ENCODE results near the gene GAS7.

Gene GAS7

DNA sequence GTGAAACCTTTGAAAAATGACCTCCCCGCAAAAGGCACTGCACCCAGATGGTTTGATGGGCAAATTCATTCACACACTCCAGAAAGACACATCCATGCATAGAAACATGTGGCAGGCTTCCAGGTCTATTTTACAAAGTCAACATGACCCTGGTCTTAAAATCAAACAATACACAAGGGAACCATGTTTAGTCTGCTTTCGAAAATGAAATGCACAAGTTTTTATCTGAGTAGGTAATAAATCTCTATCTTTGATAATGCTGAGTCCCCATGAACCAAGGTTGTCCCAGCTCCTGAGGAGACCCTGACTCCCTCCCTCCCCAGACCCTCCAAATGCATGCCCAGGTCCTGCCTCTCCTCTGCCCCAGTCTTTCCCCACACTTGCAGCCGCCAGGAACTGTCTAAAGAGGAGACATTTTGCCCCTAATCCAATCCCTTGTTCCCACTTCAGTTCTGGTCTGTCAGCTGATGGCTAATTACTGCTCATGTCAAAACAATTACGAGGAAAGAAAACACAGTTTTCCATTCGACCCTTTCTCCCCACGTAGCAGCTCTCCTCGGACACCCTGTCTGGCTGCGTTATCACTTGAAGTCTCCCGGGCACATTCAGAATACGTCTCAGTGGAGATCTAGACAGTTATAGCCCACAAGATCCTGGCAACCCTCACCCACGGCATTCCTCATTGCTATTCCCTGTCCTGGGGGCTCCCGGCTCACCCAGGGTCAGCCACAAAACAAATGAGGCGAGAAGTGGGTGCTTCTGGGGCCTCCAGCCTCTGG, 224.5 kb downstream of the GAS7 start:
- no peak for DNase-seq

DNA sequence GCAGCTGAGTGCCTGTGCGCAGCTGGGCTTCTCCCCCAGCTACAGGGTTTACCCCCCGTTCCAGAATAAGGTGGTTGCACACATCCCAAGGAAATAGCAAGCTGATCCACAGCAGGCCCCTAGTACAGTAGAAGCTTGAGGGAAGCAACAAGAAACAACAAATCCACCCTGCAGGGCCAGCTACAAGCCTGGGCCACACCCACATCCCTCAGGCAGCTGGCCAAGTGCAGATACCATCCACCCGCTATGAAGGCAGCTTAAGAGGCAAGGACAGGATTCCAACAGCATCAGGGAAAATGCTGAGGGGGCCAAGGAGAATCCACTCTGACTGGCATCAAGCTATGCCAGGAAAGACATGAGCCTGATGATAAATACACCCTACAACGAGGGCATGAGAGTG, 226.4 kb downstream of the GAS7 start:
- DNase-seq, result no peak

DNA sequence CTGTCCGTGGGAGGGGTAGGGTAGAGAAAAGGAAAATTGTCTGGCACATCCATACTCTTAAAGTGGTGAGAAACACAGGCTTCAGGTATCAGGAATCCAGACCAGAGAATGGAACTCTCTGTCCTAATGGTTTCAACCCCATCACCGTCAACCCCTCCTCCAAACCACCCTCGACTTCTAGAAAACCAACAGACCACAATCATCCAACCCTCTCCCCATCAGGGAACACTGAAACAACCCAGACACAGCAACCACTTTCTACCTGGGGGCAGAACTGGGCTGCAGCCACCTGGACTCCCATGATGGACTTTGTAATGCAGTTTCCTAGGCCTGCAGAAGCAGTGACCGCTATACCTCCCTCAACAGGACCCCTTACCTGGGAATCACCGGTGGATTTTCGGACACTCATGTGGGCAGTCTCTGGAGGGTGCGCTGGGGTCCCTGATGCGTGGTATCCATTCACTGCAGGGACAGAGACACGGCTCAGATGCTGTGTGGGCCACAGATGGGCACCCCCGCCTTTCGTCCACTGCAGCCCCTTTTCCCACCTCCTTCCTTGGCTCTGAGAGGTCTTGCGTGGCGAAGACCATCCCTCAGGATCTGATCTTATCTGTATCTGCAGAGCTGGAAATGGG, 229.0 kb downstream of the GAS7 start:
- no peak for DNase-seq

DNA sequence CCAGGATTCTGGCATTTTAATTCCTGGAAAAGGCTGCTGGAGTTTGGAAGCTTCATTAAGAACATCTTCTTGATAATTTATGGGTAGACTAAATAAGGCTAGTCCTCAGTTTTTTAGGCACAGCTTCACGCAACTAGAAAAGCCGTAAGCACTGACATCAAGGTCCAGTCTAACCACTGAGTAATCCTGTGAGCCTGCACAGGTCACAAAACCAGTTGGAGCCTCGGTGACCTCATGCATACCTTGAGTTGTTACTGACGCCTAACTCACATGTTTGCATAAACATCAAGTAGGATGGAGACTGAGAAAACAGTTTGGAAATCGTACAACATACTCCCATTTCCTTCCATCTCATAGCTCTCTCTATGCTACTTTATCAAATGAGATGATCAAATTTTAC, 229.5 kb downstream of the GAS7 start:
- DNase-seq, result no peak

DNA sequence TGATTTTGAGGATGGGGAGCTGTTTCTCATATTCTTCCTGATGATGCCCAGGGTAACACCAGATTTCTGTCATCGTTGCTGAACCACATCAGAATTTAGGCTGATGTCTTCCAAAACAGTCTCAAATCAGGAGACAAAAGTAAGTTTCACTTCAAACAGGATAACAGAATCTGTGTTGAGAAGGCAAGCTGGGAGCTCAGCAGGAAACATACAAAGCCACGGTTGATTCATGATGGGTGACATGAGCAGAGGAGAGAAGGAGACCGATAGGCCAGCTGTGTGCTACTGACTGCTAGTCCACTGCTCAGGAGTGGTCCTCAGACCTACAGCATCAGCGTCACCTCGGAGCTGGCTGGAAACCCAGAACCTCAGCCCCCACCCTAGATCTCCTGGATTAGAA, 230.4 kb downstream of the GAS7 start:
- DNase-seq, result no peak

DNA sequence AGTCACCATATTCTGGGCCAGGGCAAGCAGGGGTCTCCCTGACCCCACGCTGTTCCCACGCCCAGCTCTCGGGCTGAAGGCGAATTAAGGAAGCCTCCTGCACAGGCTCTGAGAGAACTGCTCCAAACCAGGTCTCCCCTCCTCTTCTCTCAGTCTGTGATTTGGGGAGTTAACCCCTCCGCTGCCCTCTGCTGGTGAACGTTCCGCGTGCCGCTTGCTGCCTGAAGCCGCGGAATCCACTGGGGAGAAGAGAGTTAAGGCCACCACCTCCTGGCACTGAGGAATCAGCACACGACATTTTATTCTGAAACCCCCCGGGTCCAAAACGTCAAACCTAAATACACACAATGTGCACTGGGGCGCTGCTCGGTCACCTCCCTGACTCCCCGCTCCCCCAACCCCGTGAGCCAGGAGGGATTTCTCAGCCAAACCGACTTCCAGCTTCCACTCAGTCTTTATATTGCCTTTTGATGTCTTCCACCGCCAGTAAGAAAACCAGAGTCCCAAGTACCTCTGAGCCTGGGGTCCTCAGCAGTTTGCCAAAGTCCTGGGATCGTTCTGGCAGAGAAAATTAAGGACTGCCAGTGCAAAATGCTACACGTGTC, 238.9 kb downstream of the GAS7 start:
- DNase-seq, result no peak

DNA sequence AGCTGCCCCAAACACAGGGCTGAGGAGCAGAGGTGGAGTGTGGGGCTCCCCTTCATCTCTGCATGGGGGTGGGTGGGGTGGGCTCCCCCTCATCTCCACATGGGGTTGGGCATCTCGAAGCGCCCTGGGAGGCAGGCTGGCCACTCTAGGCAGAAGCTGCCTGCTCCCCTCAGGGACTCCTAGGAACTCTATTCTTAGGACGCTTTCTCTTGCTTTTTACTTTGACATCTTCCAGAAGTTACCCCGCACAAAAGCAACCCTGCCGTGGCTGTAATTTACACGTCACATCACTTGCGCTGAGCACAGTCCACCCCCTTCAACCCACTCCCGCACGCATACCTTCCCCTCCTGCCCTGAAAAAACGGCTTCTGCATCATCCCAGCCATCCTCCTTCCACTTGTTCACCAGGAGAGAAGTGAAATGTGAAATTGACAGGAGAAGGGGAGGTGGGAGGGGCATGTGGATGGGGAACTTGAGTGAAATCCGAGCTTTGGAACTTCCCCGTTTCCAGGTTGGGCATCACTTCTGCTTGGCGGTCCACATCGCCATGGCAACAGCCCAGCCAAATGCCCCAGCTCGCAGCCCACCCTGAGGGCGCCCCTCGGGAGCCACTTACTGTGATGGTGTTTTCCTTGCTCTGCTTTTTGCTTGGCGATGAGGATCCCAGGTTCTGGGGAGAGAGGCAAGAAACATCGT, 239.7 kb downstream of the GAS7 start:
- DNase-seq, result no peak

DNA sequence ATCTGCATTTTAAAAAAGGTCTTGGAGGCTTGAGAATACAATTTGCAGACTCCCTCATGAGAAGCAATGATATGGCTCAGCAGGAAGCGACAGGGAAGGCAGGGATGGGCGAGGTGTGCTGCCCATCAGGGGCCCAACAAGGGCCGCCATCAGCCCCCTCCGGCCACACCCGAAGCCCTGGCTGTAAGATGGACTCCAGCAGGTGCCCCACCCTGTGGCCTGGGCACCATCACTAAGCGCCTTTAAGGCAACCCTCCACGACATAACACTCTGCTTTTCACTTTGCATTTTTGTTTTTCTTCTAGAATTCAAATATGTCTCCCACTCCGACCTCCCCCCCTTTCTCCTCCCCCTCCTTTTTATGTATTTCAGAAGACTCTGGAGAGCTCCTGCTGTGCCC, 241.2 kb downstream of the GAS7 start:
- no peak for DNase-seq

DNA sequence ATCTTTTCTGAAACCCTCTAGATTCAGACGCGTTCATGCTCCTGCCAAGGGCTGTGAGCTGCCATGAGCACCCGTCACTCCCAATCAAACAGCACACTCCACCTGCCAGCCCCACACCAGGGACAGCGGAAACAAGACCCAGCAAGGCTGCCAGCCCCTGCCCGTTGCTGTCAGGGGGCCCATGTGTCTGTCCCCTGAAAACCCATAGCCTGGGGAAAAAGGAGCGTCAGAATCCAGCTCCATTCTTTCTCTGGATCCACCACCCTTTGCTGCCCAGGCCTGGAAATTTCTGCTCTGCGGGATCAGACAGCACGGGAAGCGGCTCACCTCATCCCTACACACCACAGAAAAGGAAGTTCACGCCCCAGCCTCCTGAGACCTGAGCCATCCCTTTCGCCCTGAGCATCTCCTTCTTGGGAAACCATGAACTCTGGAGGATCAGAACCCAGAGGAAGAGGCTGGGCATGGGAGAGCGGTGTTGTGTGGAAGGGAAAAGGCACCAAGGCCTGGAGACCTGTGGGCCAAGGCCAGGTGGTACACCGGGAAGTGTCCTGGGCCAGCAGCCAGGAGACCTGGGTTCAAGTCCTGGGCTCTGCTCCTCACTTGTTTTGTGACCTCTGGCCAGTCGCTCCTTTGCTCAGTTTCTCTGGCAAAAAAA, 241.8 kb downstream of the GAS7 start:
- DNase-seq, result no peak

DNA sequence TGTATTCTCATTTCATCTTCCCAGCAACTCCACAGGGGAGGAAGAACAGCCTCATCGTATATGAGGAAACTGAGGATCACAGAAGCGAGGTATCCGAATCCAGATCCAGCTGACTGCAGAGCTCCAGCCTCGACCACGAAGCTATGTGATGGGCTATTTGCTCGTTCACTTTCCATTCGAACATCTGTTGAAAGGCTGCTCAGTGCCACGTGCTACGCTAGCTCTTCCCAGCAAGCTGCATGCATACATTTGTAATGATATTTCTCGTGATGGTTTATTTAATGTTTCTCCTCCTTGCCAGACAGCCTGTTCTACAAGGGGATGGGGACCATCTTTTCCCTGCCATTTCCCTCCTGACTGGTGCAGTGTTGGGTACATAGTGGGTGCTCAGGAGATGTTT, 244.9 kb downstream of the GAS7 start:
- DNase-seq, result no peak

DNA sequence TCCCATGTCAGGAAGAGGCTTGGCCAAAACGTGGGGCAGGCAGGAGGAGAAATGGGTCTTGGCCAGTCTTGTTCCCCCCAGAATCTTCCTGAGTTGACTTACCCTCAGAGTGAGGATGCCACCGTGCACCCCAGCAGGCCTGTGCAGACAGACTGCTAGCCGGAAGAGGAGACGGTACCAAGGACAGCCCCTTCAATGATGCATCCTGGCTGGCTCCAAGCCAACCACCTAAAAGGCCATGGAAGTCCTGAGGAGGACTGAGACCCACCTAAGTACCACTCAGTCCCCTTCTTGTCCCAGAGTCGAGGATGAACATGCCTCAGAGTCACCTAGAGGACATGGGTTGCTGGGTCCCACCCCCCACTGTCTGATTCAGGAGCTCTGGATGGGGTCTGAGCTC, 246.6 kb downstream of the GAS7 start:
- DNase-seq, result no peak

DNA sequence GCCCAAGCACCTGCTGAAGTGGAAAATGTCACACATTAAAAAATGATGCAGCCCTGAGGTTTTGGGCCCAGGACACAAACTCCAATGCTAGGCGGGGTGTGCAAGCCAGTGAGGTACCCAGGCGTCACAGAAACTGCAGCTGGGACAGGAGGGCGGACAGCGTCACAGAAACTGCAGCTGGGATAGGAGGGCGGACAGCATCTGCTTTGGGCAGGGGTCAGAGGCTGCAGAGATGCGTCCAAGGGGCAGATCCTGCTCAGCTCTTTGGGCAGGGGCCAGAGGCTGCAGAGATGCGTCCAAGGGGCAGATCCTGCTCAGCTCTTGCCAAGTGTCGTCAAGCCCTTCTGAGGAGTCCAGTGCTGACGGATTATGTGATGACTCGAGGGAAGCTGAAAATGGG, 249.5 kb downstream of the GAS7 start:
- DNase-seq, result no peak

DNA sequence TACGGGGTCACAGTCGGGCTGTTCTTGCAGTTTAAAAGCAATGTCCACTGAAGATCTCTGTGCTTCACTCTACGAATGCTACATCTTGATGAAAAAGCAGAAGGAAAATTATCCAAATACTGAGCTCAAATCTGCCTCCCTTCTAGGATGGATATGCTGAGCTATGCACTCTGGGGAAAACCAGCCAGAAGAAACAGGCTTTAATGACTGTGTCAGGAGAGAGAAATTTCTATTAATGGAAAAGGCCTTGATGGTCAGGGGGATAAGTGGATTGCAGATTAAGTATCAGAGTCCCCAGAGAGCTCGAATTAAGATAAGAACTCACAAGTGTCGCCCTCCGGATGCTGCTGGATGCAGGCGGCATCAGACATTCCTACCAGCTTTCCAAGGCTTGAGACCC, 253.7 kb downstream of the GAS7 start:
- no peak for DNase-seq

DNA sequence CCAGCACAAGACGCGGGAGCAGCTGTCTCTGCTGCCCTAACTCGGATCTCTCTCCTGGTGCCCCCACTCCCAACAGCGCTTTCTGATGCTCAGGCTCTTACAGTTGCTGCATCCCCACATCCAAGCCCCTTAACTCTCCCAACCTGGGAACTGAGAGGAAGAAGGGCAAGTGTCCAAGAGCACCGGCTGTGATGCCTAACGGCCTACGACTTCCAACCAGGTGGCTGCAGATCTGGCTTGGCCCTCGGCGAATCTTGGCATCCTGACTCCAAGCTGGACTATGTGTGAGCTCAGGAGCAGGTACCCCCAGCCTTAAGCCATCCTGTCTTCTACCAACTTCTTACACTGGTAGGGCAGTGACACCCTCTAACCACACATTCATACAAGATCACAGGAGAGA, 255.1 kb downstream of the GAS7 start:
- no peak for DNase-seq

DNA sequence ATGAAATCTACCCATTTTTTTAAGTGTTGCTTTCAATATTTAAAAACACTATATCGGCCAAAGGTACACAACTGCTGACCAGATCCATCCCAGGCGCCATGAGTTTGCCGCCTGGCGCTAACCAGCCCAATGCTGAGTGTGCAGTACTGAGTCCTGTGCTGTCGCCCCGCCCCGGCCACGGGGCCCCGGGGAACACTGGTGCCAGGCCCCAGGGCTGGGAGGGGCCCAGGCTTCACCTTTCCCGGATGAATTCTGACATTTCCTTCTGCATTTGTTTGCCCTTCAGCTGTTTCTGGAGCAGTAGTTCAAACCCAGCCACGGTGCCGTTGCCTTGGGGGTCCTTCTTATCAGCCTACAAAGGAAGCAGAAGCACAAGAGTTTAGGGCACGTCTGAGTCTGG, 255.5 kb downstream of the GAS7 start:
- no peak for DNase-seq

DNA sequence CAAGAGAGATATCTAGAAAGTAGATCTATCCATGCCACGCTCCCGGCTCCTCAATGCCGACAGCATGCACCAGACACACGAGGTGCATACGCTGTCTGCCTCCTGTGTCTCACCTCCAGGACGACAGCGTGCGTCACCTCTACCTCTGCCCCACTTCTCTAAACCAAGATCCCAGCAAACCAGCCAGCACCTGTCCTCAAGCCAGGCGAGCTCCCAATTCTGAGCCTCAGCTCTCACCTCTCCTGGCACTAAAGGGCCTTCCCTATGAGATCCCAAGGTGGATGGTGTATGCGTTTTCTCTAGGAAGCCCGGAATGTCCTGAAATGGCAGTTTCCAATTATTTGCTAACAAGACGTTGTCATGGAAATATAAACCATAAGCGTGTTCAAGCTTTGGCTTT, 257.1 kb downstream of the GAS7 start:
- DNase-seq, result no peak

DNA sequence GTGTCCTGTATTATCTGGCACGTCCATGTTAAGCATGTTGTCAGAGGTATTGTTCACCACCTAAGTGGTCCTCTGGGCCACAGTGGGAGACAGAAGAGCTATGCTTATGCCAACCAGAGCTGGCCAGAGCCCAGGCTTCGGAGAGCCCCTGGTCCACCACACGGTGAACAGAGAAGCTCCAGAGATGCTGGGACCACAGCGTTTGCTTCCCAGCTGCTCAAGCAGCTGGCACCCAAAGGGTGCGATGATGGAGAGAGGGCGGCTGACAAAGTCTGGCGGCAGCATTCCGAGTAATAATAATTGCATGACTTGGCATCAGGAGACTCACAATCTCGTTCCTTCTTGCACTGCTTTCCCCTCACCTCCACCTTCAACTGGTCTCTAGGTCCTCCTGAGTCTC, 257.6 kb downstream of the GAS7 start:
- no peak for DNase-seq

DNA sequence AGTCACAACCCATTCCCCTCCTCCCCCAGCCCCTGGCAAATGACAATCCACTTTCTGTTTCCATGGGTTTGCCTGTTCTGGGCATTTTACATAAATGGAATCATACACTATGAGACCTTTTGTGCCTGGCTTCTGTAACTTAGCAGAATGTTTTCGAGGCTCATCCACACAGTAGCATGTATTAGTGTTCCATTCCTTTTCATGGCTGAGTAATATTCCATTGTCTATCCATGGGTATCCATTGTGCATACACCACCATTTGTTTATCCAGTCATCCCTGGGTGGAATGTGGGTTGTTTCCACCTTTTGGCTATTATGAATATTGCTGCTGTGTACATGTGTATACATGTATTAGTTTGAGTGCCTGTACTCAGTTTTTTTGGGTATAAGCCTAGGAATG, 259.6 kb downstream of the GAS7 start:
- DNase-seq, result no peak

DNA sequence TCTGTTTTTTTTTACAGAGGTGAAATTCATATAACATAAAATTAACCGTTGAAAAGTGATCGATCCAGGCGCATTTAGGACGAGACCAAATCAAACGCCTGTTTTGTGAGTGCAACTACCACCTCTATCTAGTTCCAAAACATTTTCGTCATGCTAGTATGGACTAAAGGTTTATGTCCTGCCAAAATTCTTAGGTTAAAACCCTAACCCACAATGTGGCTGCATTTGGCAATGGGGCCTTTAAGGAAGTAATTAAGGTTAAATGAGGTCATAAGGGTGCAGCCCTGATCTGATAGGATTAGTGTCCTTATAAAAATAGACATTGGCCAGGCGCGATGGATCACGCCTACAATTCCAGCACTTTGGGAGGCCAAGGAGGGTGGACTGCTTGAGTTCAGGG, 260.5 kb downstream of the GAS7 start:
- no peak for DNase-seq

DNA sequence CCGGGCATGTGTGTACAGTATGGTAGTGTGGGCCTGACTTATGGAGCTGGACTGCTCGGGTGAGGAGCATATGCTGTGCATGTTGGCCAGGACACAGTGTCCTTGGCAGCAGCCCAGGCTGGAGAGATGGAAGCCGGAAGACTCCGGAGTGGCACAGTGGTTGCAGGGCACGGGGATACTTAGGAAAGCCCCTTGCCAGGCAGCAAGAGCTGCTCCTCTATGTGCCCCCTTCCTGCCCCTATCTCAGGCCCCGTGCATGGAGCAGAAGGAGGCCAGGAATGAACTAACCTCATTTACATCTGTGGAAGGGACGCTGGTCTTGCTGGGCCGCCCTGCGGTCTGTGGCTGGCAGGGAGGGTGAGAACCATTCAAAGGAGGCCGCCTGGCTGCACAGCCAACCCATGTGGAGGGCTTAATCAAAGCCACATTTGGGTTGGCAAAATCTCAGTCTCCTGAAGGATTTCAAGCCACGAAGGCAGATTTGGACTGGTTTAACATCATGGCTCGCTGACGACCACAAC, 261.1 kb downstream of the GAS7 start:
- DNase-seq, result no peak

DNA sequence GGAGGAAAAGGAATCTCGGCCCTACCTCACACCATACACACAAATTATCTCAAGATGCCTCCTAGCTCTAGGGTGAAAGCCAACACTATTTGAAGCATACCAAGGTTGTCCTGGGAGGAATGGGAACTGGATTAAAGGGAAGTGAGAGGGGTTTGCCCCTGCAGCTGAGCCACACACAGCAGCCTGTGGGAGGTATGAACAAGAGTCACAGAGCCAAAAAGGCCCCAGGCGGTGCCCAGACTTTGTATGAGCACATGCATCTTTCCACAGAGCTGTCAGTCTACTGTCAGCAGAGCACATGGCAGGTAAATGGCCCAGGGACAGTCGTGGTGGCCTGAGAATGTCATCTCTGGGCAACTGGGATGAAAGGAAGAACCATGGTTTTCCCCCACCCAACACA, 262.3 kb downstream of the GAS7 start:
- no peak for DNase-seq

DNA sequence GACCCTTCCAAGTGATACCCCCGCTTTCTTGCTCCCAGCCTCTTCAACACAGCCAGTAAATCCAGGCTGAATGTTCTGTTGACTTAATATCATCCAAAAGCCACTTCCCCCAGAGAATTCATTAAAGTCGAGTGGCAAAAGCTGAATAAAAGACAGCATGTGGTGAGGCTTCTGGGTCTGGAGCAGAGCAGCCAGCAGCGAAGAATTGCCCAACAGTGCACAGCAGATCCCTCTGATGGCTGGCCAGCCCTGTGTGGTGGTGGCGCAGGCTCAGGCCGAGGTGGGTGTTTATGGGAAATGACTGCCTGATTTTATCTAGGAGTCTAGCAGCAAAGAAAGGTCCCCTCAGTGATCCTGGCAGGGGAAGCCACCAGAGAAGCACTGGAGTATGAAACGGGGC, 263.0 kb downstream of the GAS7 start:
- no peak for DNase-seq

DNA sequence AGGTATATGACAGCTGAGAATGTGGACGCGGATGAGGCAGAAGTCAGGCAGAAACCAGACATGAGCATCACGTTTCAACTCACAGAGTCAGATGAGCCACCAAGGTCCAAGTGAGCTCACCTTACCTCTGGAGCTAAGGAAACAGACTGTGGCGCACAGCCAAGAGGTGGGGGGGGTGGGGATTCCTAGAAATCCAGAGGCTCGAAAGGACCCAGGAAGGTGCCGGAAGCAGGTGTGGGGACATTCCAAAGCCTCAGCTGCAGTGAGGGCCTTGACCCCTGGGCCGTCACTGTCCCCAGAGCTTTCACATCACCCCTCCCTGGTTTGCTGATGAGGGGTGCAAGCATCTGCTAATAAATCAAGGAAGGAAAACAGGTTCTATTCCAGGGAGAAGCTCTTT, 264.1 kb downstream of the GAS7 start:
- DNase-seq, result no peak
